Activated CD8-positive, alpha-beta T cell treated with anti-CD3 and anti-CD28 coated beads for 36 hours (primary cell): Measurements from ENCODE around the gene LTO1. TPM values are rescaled to one million over a fixed set of nuclear protein-coding genes. Genes with fewer than 3 reads are reported as not detected.

Source experiments
- ATAC-seq: fragments of 200-7000 bp; cut with Tn5 transposase; one replicate; pipeline ENCODE4 v1.10.0; 2021; ENCODE audit warnings: mild to moderate bottlenecking, moderate library complexity
- CTCF ChIA-PET: fragments of 350-600 bp; sonication (Branson Sonifier 250); formaldehyde crosslinking; loops from one replicate; lab custom pipeline; 2021; ENCODE audit warnings: antibody characterized with exemption; lab: Charles Lee
- POLR2A ChIA-PET: fragments of 350-600 bp; sonication (Branson Sonifier 250); formaldehyde crosslinking; loops from one replicate; lab custom pipeline; 2021; ENCODE audit warnings: antibody characterized with exemption; lab: Charles Lee
- DNase-seq: peaks from one replicate; pipeline ENCODE4 v3.0.0-alpha.2; 2020
- H3K27ac Mint-ChIP-seq: one replicate; pipeline ENCODE4 v1.8.0; 2021; ENCODE audit warnings: mild to moderate bottlenecking, mixed read lengths
- H3K27me3 Mint-ChIP-seq: one replicate; pipeline ENCODE4 v1.8.0; 2021; ENCODE audit warnings: mixed read lengths
- H3K36me3 Mint-ChIP-seq: one replicate; pipeline ENCODE4 v1.8.0; 2021; ENCODE audit warnings: low read depth, mixed read lengths
- H3K4me1 Mint-ChIP-seq: one replicate; pipeline ENCODE4 v1.8.0; 2021; ENCODE audit warnings: low read depth, mixed read lengths
- H3K4me3 Mint-ChIP-seq: one replicate; pipeline ENCODE4 v1.8.0; 2021; ENCODE audit warnings: mild to moderate bottlenecking, moderate library complexity, mixed read lengths
- H3K9me3 Mint-ChIP-seq: one replicate; pipeline ENCODE4 v1.8.0; 2021; ENCODE audit warnings: mixed read lengths
- intact Hi-C: fragments of 100-400 bp; cut with micrococcal nuclease; formaldehyde crosslinking; loops from one replicate; pipeline ENCODE4 v1.10.0; 2022
- total RNA-seq, 2 experiments: library from RNA; stranded (reverse); gene quantifications; one replicate each; pipeline ENCODE4 v1.2.3, GENCODE V29; 2021
- TF ChIP-seq, protein P1 (sequence below): fragments of 200-600 bp; IDR thresholded peaks from one replicate; pipeline ENCODE4 v1.8.0; 2022; ENCODE audit warnings: antibody characterized with exemption, mild to moderate bottlenecking

Gene LTO1
- total RNA-seq, 2 experiments from 2014 or later, result 14.9 to 15.9 TPM

DNA sequence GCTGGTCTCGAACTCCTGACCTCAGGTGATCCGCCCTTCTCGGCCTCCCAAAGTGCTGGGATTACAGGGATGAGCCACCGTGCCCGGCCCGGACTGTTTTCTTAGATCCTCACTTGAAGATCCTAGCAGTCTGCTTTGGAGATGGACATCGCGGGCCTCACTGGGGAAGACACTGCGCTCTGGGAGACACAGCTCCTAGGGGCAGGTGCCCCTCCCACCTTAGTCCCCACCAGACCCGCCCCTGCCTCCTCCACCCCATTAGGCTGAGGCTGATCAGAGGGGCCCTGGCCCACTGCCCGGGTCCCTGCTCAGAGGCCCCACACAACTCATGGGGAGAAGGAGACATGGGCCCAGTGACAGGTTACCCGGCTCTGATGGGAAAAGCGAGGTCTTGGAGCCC, 11.3 kb upstream of the LTO1 start:
- no peak overlapping the region for H3K4me3 Mint-ChIP-seq
- no peaks in the 10 kb centered on the region for H3K9me3 Mint-ChIP-seq
- H3K4me1 Mint-ChIP-seq, result peaks cover 10% of the 10 kb centered on the region
- DNase-seq, result no peak
- H3K27me3 Mint-ChIP-seq, result peaks cover 25% of the 10 kb centered on the region
- ChIA-PET POLR2A (no interaction called here), CTCF (interaction anchor here (0.7 to 1.2 kb wide), 5 partner anchors 12 to 203 kb away, joined by 3 to 4 read pairs (median 3); partner anchors contain the start of gene LTO1)
- no peak for ATAC-seq
- TF ChIP-seq, protein P1, sequence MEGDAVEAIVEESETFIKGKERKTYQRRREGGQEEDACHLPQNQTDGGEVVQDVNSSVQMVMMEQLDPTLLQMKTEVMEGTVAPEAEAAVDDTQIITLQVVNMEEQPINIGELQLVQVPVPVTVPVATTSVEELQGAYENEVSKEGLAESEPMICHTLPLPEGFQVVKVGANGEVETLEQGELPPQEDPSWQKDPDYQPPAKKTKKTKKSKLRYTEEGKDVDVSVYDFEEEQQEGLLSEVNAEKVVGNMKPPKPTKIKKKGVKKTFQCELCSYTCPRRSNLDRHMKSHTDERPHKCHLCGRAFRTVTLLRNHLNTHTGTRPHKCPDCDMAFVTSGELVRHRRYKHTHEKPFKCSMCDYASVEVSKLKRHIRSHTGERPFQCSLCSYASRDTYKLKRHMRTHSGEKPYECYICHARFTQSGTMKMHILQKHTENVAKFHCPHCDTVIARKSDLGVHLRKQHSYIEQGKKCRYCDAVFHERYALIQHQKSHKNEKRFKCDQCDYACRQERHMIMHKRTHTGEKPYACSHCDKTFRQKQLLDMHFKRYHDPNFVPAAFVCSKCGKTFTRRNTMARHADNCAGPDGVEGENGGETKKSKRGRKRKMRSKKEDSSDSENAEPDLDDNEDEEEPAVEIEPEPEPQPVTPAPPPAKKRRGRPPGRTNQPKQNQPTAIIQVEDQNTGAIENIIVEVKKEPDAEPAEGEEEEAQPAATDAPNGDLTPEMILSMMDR, result no peak
- H3K27ac Mint-ChIP-seq, result no peak overlapping the region
- intact Hi-C loops, result loop anchor here (10.0 kb wide), 1 partner anchor 508 kb away; no protein-coding TSS in a partner anchor
- no peaks in the 10 kb centered on the region for H3K36me3 Mint-ChIP-seq

DNA sequence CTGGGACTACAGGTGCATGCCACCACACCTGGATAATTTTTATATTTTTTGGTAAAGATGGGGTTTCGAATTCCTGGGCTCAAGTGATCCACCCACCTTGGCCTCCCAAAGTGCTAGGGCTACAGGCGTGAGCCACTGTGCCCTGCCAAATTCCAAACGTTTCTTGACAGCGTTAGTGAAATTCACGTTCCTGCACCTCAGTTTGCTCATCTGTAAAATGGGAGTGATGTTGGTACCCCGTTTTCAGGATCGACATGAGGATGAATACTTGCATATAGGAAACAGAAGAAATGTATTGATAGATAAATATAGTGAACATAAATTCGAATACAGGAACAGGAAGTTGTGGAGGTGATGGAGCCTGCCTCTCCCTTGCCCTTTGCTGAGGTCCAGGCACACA, 10.2 kb upstream of the LTO1 start:
- Mint-ChIP-seq H3K9me3 (no peaks in the 10 kb centered on the region), H3K27me3 (peaks cover 18% of the 10 kb centered on the region), H3K27ac (no peak overlapping the region), H3K36me3 (no peaks in the 10 kb centered on the region), H3K4me1 (peaks cover 10% of the 10 kb centered on the region), H3K4me3 (no peak overlapping the region)
- TF ChIP-seq, protein P1, result no peak
- intact Hi-C loops, result loop anchor here (10.0 kb wide), 1 partner anchor 509 kb away; no protein-coding TSS in a partner anchor
- DNase-seq (no peak), ATAC-seq (no peak)
- POLR2A ChIA-PET, result no interaction called here
- CTCF ChIA-PET, result interaction anchor here (0.8 to 1.5 kb wide), 2 partner anchors 10 to 13 kb away, joined by 3 to 7 read pairs; partner anchors contain the start of gene LTO1

DNA sequence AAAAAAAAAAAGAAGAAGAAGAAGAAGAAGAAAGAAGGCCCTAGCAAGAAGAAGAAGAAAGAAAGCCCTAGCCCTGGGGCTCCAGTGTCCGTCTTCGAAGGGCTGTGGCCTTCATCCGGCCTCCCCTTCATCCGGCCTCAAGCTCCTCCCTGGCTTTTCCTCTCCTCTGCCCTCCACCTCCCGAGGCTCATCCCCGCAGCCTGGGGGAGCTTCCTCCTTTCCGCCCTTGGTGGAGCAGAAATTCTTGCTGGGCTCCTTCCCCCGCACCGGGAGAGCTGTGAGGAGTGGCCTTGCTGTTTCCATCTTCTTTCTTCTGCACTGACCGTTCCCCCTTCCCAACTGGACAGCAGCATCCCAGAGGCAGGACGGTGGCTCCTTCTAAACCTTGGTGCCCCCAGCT, 9.5 kb upstream of the LTO1 start:
- Mint-ChIP-seq H3K9me3 (no peaks in the 10 kb centered on the region), H3K4me3 (no peak overlapping the region), H3K36me3 (no peaks in the 10 kb centered on the region), H3K27ac (no peak overlapping the region), H3K27me3 (peaks cover 15% of the 10 kb centered on the region), H3K4me1 (peaks cover 7% of the 10 kb centered on the region)
- ChIA-PET POLR2A (no interaction called here), CTCF (interaction anchor here (1.5 kb wide), 1 partner anchor 9 kb away, joined by 7 read pairs; the partner anchor contains the start of gene LTO1)
- ATAC-seq (no peak), DNase-seq (no peak)
- TF ChIP-seq, protein P1, result no peak
- intact Hi-C loops, result loop anchor here (10.0 kb wide), 1 partner anchor 510 kb away; no protein-coding TSS in a partner anchor

DNA sequence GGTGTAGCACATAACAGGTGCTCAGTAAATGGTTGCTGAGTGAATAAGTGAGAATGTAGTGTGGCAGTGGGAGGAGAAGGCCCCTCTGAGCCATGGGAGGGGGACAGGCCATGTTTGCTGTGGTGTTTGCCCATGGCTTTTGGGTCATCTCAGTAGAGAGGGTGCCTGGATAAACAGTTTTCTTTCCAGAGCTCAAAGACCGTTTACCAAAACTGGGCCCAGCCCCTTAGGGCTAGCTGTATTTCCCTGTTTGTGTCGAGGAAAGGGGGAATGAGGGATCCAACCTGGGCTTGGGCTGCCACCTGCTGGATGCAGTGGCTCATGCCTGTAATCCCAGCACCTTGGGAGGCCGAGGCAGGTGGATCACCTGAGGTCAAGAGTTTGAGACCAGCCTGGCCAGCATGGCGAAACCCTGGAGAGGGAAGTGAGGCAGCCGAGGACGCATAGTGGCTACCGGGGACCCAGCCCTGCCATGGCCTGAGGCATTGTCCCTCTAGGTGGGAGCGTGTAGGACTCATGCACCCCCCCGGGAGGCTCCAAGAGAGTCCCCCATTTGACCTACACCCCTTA, 8.7 kb upstream of the LTO1 start:
- H3K27ac Mint-ChIP-seq, result no peak overlapping the region
- CTCF ChIA-PET, result no interaction called here
- ATAC-seq (no peak), DNase-seq (no peak)
- POLR2A ChIA-PET, result no interaction called here
- no peak overlapping the region for H3K4me3 Mint-ChIP-seq
- H3K9me3 Mint-ChIP-seq, result no peaks in the 10 kb centered on the region
- TF ChIP-seq, protein P1, result no peak
- intact Hi-C loops, result loop anchor here (10.0 kb wide), 1 partner anchor 511 kb away; no protein-coding TSS in a partner anchor
- no peaks in the 10 kb centered on the region for H3K36me3 Mint-ChIP-seq
- H3K4me1 Mint-ChIP-seq, result peaks cover 7% of the 10 kb centered on the region
- H3K27me3 Mint-ChIP-seq, result peaks cover 13% of the 10 kb centered on the region

DNA sequence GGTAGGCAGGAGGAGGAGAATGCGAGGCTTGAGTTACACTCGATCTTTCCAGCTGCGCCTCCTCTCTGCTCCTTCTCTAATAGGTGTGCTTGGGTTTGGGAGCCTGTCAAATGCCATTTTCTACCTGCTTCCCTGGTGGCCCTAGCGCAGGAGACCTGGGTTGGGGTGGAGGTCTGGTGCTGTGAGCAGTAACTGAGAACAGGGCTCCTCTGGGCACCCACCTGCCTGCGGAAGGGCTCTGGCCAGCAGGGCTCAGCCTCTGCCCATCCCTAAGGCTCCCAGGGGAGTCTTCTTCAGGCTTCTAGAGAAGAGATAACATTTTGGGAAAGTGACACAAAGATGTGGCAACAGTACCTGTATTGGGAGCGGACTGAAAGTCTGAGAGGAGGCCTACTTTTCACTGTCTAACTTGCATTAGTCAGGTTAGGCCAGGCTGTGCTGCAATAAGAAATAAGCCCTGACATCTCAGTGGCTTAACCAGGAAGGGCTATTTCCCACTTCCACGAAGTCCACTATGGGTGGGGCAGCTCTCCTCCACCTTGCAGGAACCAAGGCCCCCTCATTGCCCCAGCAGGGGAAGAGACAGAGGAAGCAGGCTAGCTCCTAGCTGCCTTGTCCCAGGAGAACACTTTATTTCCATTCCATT, 7.7 kb upstream of the LTO1 start:
- TF ChIP-seq, protein P1, result no peak
- Mint-ChIP-seq H3K4me3 (no peak overlapping the region), H3K36me3 (no peaks in the 10 kb centered on the region), H3K9me3 (no peaks in the 10 kb centered on the region), H3K27me3 (peaks cover 7% of the 10 kb centered on the region), H3K4me1 (peaks cover 4% of the 10 kb centered on the region), H3K27ac (no peak overlapping the region)
- POLR2A ChIA-PET, result no interaction called here
- ATAC-seq (no peak), DNase-seq (no peak)
- intact Hi-C loops, result loop anchor here (10.0 kb wide), 1 partner anchor 512 kb away; no protein-coding TSS in a partner anchor
- CTCF ChIA-PET, result no interaction called here
